Activated CD4-positive, CD25-positive, alpha-beta regulatory T cell treated with anti-CD3 and anti-CD28 coated beads, Interleukin-2, amount 50 U/mL, for 24 hours (primary cell): ENCODE results near the gene NOXO1.
"Not testable (repeated sequence)": the region's sequence is repeated elsewhere in the genome, so short reads cannot be mapped to it uniquely, and the experiment has no call there.

Experiments
- ATAC-seq, 2 donors: fragments of 150-1000 bp; cut with Tn5 transposase; one replicate each; pipeline ENCODE4 v1.10.0; 2021; ENCODE audit warnings: mild to moderate bottlenecking in 1 of 2, moderate library complexity in 1 of 2

NOXO1 gene

GRCh38 chr16:1940273-1941161 is 40.8 kb downstream of the NOXO1 start:
- no peak for ATAC-seq

- ATAC-seq: not testable (repeated sequence)
Measured at GRCh38 chr16:1939833-1940232, 41.4 kb downstream of the NOXO1 start.

GRCh38 chr16:1938910-1939309 is 42.4 kb downstream of the NOXO1 start:
- ATAC-seq: no peak

GRCh38 chr16:1938316-1938715 is 43.0 kb downstream of the NOXO1 start:
- no peak for ATAC-seq

- ATAC-seq: no peak
Measured at GRCh38 chr16:1936945-1937479, 44.3 kb downstream of the NOXO1 start.

GRCh38 chr16:1933097-1933661 is 48.1 kb downstream of the NOXO1 start:
- no peak for ATAC-seq

GRCh38 chr16:1932050-1933028 is 48.9 kb downstream of the NOXO1 start:
- ATAC-seq: no peak

GRCh38 chr16:1930338-1930720 is 50.9 kb downstream of the NOXO1 start:
- ATAC-seq: no peak

- ATAC-seq: peak; percentile 91 to 93
Measured at GRCh38 chr16:1929578-1930337, 51.5 kb downstream of the NOXO1 start.

GRCh38 chr16:1929105-1929504 is 52.2 kb downstream of the NOXO1 start:
- ATAC-seq: peak in 1 of 2 donors; percentile 8
